ENCODE results near the gene PRAC2. TPM values are rescaled to one million over a fixed set of nuclear protein-coding genes. Genes with fewer than 3 reads are reported as not detected.

PRAC2 gene
- total RNA-seq, 2 donors from 2014 or later = not detected

DNA sequence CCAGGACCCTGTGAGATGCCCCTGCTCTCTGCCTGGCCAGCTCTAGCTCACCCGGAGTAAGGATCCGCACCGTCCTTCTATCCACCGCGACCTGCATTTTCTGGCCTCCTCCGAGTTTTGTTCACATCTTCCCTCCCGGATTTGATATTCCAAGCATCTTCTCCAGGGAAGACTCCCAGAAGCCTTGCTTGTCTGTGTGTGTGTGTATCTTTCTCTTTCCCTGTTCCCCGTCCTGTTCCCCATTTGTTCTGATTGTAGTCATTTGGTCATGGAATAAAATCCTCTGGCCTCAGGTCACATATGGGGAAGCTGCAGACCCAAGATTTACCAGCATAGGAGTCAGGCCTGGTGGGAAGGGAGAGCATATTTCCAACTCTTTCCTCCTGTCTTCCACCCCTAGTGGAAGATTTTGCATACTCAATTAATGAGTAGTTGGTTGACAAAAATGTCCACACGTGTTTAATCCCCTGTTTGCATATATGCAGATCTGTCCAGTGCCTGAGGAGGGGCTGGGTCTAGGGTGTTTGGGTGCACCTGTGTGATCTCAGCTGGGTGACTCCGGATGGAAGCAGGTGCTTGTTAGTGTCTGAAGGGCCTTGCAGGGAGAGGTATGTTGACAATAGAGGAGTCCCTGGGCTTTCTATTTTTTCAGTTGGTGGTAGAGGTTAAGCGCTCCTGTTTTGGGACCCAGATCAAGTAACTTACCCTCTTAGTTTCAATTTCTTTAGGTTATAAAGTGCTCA lies 2.5 kb upstream of the PRAC2 start:
- no peaks in the 10 kb centered on the region for H3K36me3 ChIP-seq (replicated peaks in 1 of 2; ENCODE audit: insufficient read depth in 1 of 2, low read depth in 2 of 2)
- TF ChIP-seq, protein P1, sequence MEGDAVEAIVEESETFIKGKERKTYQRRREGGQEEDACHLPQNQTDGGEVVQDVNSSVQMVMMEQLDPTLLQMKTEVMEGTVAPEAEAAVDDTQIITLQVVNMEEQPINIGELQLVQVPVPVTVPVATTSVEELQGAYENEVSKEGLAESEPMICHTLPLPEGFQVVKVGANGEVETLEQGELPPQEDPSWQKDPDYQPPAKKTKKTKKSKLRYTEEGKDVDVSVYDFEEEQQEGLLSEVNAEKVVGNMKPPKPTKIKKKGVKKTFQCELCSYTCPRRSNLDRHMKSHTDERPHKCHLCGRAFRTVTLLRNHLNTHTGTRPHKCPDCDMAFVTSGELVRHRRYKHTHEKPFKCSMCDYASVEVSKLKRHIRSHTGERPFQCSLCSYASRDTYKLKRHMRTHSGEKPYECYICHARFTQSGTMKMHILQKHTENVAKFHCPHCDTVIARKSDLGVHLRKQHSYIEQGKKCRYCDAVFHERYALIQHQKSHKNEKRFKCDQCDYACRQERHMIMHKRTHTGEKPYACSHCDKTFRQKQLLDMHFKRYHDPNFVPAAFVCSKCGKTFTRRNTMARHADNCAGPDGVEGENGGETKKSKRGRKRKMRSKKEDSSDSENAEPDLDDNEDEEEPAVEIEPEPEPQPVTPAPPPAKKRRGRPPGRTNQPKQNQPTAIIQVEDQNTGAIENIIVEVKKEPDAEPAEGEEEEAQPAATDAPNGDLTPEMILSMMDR (IDR thresholded peaks at IDR 0.05) = no peak
- TF ChIP-seq POLR2A (IDR thresholded peaks at IDR 0.05) = no peak
- intact Hi-C loops (cut with DNase I) = loop anchor here (10.0 kb wide), 1 partner anchor 164 kb away; no protein-coding TSS in a partner anchor
- DNase-seq (no peak), ATAC-seq (no peak)
- WGBS, 2 donors = 21 to 33% methylated on average over 10 to 11 of the region's 11 CpGs
- no peak overlapping the region for H3K4me3 ChIP-seq
- peaks cover 12% of the 10 kb centered on the region for H3K4me1 ChIP-seq
- H3K27ac ChIP-seq = no peak overlapping the region
- H3K27me3 ChIP-seq = peaks cover 10 to 67% of the 10 kb centered on the region in 2 donors
- peaks cover 0 to 10% (median 0%) of the 10 kb centered on the region in 3 donors for H3K9me3 ChIP-seq

- H3K9me3 ChIP-seq = peaks cover 0 to 10% (median 0%) of the 10 kb centered on the region in 3 donors
- 90 to 100% methylated on average over 1 of the region's 1 CpG for WGBS, 2 donors
- ATAC-seq (no peak), DNase-seq (no peak)
- no peak overlapping the region for H3K4me3 ChIP-seq
- H3K27ac ChIP-seq = no peak overlapping the region
- H3K36me3 ChIP-seq (replicated peaks in 1 of 2; ENCODE audit: insufficient read depth in 1 of 2, low read depth in 2 of 2) = no peaks in the 10 kb centered on the region
- peaks cover 10 to 71% of the 10 kb centered on the region in 2 donors for H3K27me3 ChIP-seq
- intact Hi-C loops (cut with DNase I) = loop anchor here (10.0 kb wide), 1 partner anchor 164 kb away; no protein-coding TSS in a partner anchor
- H3K4me1 ChIP-seq = peaks cover 14% of the 10 kb centered on the region
- no peak for TF ChIP-seq POLR2A (IDR thresholded peaks at IDR 0.05)
- TF ChIP-seq, protein P1 (IDR thresholded peaks at IDR 0.05) = no peak
Measured at GRCh38 chr17:48721009-48721402, 2.0 kb upstream of the PRAC2 start.

- no peak for DNase-seq
- Histone ChIP-seq H3K36me3 (replicated peaks in 1 of 2; ENCODE audit: insufficient read depth in 1 of 2, low read depth in 2 of 2) (no peaks in the 10 kb centered on the region), H3K27me3 (peaks cover 2 to 74% of the 10 kb centered on the region in 2 donors), H3K27ac (no peak within 1 kb of the TSS), H3K4me1 (peaks cover 14% of the 10 kb centered on the region), H3K4me3 (no peak within 1 kb of the TSS), H3K9me3 (peaks cover 0 to 10% (median 0%) of the 10 kb centered on the region in 3 donors)
- TF ChIP-seq, protein P1 (IDR thresholded peaks at IDR 0.05) = no peak
- TF ChIP-seq POLR2A (IDR thresholded peaks at IDR 0.05) = no peak
- WGBS, 2 donors = 6 to 10% methylated on average over 15 to 21 of the region's 21 CpGs
- no peak for ATAC-seq
- intact Hi-C loops (cut with DNase I) = loop anchor here (10.0 kb wide), 1 partner anchor 162 kb away; no protein-coding TSS in a partner anchor
Measured at GRCh38 chr17:48722201-48722907, 631 bp upstream of the PRAC2 start, which contains the start of gene PRAC1. PRAC1 (minus strand) TSS chr17:48722518; CDS start chr17:48722392, 126 bp downstream.

- no peak for DNase-seq
- 12 to 17% methylated on average over 36 to 42 of the region's 42 CpGs for WGBS, 2 donors
- Histone ChIP-seq H3K36me3 (replicated peaks in 1 of 2; ENCODE audit: insufficient read depth in 1 of 2, low read depth in 2 of 2) (no peaks in the 10 kb centered on the region), H3K4me3 (no peak overlapping the region), H3K4me1 (peaks cover 20% of the 10 kb centered on the region), H3K27ac (no peak overlapping the region), H3K27me3 (peaks cover 0 to 74% of the 10 kb centered on the region in 2 donors), H3K9me3 (peaks cover 0 to 4% (median 0%) of the 10 kb centered on the region in 3 donors)
- intact Hi-C loops (cut with DNase I) = loop anchor here (10.0 kb wide), 1 partner anchor 161 kb away; no protein-coding TSS in a partner anchor
- no peak for TF ChIP-seq POLR2A (IDR thresholded peaks at IDR 0.05)
- ATAC-seq = no peak
Measured at GRCh38 chr17:48723423-48724250, 652 bp downstream of the PRAC2 start.

Measured in body of pancreas (tissue), 4 donors.